Pulmonary artery endothelial cell (primary cell): ENCODE measurements around the gene OR3A2. TPM values are rescaled to one million over a fixed set of nuclear protein-coding genes. Genes with fewer than 3 reads are reported as not detected.
"Not testable (repeated sequence)": the region's sequence is repeated elsewhere in the genome, so short reads cannot be mapped to it uniquely, and the experiment has no call there.

Experiments used
- DNase-seq: peaks from one replicate; pipeline ENCODE4 v3.0.0-alpha.2; 2011; ENCODE audit warnings: low read depth, low spot score
- total RNA-seq: library from RNA; depleted of rRNA; stranded (reverse); fragments of >200 nt; gene quantifications from 2 replicates; pipeline ENCODE4 v1.2.3, GENCODE V29; 2014

Gene OR3A2
- total RNA-seq, 1 donor from 2014 or later = not detected

GRCh38 chr17:3293548-3293947 lies 92.6 kb downstream of the OR3A2 start:
- DNase-seq = not testable (repeated sequence)

DNA sequence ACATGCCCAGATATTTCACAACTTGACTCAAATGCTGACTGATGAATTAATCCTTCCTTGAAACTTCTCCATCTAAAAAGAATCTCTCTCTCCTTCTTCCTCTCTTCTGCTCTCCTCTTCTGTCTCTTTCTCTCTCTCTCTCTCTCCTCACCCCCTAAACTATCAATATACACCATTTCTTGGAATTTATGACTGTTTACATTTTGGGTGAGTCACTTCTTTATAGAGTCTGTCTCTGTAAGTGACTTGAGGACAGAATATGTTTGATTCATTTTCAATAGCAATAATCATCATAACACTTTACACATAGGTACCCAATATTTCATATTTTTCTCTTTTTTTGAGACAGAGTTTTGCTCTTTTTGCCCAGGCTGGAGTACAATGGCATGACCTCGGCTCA lies 103.2 kb downstream of the OR3A2 start:
- DNase-seq = no peak

DNA sequence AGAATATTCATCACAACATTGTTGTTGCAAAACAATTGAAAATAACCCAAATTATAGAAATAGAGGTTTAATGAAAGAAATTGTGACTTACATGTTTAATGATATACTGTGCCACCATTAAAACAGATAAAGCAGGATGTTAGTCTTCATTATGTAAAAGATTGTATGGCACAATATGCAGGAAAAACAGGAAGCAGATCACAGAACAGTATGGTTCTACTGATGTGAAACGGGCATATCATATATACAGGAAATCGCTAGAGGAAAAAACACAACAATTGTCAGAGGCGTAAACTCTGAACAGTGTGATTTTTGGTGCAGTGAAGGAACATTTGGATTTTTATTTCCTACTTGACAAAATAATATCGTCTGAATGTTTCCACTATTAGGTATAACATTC lies 110.0 kb downstream of the OR3A2 start:
- no peak for DNase-seq

DNA sequence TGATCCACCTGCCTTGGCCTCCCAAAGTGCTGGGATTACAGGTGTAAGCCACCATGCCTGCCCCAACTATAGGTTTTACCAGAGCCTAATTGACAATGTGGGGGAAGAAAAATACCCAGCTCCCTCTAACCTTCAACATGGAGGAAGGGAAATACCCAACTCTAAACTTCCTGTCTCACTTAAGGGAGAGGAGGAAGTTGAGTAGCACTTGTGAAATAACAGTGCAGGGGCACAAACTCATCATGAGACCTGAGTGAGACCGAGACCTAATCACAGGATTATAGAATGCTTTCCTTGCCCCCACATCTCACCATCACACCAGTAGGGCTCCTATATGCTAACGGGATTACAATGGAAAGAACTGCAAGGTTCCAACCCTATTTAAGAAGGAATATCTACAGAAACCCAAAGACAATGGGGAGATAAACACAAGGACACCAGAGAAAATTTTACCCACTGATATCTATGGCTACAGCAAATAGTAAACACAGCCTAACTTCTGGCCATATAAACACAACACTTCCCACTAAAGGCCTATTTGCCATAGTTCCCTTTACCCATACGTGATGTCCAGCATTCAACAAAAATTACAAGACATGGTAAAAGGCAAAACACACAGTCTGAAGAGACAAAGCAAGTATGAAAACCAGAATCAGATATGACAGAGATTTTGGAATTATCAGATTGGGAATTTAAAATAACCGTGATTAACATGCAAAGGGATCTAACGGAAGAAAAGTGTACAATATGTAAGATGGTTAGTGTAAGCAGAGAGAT lies 114.8 kb downstream of the OR3A2 start:
- no peak for DNase-seq

- DNase-seq = no peak
Measured at GRCh38 chr17:3260600-3260999, 125.5 kb downstream of the OR3A2 start.

- no peak for DNase-seq
Measured at GRCh38 chr17:3260163-3260562, 125.9 kb downstream of the OR3A2 start.

DNA sequence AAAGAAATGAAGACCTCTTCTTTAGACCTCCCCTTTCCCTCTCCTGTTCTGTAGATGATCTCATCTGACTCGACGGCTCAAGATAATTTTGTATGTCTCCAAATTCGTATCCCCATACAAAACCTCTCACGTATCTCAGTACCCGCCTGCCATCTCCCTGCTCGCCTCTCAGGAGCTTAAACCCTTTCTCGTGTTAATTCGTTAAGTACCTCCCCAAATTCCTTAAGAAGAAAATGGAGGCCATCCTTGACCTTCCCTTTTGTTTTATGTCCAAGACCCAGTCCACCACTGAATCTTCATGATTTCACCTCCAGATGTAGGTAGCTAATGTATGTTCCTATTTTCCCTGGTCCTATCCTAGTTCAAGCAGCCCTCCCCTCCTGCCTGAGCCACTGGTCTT lies 129.5 kb downstream of the OR3A2 start:
- no peak for DNase-seq

- not testable (repeated sequence) for DNase-seq
Measured at GRCh38 chr17:3249013-3249412, 137.1 kb downstream of the OR3A2 start.

DNA sequence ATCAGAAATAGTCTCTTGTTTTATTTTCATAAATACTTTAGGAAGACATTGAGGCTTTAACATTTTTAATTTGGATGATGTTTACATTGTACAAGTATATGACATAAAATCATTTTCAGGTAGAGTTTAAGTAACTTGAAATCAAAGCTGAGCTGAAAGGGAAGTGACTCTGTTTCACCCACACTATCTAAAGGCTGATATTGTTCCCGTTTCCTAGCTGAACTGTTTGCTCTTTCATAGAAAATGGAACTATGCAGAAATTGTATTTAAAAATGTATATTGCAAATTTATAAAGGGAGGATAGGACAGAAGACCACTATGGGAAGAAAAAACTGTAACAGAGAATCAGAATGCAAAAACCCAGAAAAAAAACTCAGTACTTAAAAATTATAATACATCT lies 141.3 kb downstream of the OR3A2 start:
- DNase-seq = not testable (repeated sequence)

DNA sequence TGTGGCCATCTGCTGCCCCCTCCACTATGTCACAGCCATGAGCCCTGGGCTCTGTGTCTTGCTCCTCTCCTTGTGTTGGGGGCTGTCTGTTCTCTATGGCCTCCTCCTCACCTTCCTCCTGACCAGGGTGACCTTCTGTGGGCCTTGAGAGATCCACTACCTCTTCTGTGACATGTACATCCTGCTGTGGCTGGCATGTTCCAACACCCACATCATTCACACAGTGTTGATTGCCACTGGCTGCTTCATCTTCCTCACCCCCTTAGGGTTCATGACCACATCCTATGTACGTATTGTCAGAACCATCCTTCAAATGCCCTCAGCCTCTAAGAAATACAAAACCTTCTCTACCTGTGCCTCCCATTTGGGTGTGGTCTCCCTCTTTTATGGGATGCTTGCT lies 145.1 kb downstream of the OR3A2 start:
- DNase-seq = not testable (repeated sequence)

- DNase-seq = not testable (repeated sequence)
Measured at GRCh38 chr17:3238685-3239084, 147.4 kb downstream of the OR3A2 start.

DNA sequence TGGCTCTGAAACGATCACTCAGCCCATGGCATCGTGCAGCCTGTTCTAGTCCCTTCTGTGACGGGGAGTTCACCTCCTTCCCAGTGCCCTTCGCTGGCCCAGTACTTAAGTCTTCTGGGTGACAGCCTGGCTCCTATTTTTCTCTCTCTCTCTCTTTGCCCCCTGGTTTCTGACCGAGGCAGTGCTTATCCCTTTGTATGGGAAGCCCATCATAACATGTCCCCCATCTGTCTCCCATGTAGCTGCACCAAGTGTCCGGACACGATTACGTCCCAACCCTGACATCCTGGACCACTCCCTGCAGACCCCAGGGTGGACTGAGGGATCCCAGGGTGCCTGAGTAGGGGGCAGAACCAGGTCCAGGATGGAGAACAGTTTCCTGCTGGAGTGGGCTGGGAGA lies 153.8 kb downstream of the OR3A2 start:
- not testable (repeated sequence) for DNase-seq

Other genes with a start within 250 kb of the OR3A2 start
- not detected in 2 replicates for gene OR1A2, start 188.8 kb downstream of the OR3A2 start, total RNA-seq
- not detected in 2 replicates for gene OR1A1, start 178.6 kb downstream of the OR3A2 start, total RNA-seq
- not detected in 2 replicates for gene OR3A1, start 87.9 kb downstream of the OR3A2 start, total RNA-seq
- not detected in 2 replicates for gene OR1E1, start 12.1 kb upstream of the OR3A2 start, total RNA-seq
- gene OR3A3, start 25.1 kb upstream of the OR3A2 start, total RNA-seq = not detected in 2 replicates
- gene OR1E2, start 47.5 kb upstream of the OR3A2 start, total RNA-seq = not detected in 2 replicates
- 0.07 TPM in 1 of 2 replicates, not detected in the other for gene SPATA22, start 85.5 kb upstream of the OR3A2 start, total RNA-seq
- gene ASPA, start 89.7 kb upstream of the OR3A2 start, total RNA-seq = not detected in 2 replicates
- not detected in 2 replicates for gene TRPV3, start 171.5 kb upstream of the OR3A2 start, total RNA-seq
- gene TRPV1, start 223.1 kb upstream of the OR3A2 start, total RNA-seq = 0.33 and 0.78 TPM in 2 replicates
- gene SHPK, start 249.9 kb upstream of the OR3A2 start, total RNA-seq = 19.5 and 21.8 TPM in 2 replicates